Fibroblast of lung (primary cell): Measurements from ENCODE around the gene UQCR11.

Experiments
- EZH2 ChIP-seq: IDR thresholded peaks from 2 replicates; pipeline ENCODE4 v1.5.1; 2012; ENCODE audit warnings: low read length, control low read depth, mild to moderate bottlenecking; ENCODE audit errors: missing control alignments
- TF ChIP-seq, protein P1 (sequence below), 2 donors: IDR thresholded peaks in 1 of 2; conservative IDR thresholded peaks in 1 of 2; 1 replicate in 1 of 2; 2 replicates in 1 of 2; pipeline ENCODE4 v1.5.1; 2011 to 2012; ENCODE audit warnings: low read length in 2 of 2, control low read depth in 1 of 2, inconsistent platforms in 1 of 2, low read depth in 1 of 2, mild to moderate bottlenecking in 1 of 2

DNA sequence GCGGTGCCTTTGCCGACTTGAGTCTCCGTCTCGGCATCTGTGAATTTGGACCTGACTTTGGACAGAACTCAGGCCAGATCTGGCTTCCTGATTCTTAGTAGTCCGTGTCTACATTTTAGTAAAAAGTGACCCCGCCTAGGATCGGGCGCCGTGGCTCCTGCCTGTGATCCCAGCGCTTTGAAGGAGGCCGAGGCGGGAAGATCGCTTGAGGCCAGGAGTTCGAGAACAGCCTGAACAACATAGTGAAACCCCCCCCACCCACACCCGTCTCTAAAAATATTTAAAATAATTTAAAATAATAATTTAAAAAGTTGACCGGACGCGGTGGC lies 48.0 kb upstream of the UQCR11 start:
- no peak for TF ChIP-seq EZH2
- TF ChIP-seq, protein P1, sequence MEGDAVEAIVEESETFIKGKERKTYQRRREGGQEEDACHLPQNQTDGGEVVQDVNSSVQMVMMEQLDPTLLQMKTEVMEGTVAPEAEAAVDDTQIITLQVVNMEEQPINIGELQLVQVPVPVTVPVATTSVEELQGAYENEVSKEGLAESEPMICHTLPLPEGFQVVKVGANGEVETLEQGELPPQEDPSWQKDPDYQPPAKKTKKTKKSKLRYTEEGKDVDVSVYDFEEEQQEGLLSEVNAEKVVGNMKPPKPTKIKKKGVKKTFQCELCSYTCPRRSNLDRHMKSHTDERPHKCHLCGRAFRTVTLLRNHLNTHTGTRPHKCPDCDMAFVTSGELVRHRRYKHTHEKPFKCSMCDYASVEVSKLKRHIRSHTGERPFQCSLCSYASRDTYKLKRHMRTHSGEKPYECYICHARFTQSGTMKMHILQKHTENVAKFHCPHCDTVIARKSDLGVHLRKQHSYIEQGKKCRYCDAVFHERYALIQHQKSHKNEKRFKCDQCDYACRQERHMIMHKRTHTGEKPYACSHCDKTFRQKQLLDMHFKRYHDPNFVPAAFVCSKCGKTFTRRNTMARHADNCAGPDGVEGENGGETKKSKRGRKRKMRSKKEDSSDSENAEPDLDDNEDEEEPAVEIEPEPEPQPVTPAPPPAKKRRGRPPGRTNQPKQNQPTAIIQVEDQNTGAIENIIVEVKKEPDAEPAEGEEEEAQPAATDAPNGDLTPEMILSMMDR (conservative IDR thresholded peaks at IDR 0.05 in 1 of 2, IDR thresholded peaks at IDR 0.05 in 1 of 2; ENCODE audit: low read depth in 1 of 2, low read length in 2 of 2), result no peak
